DND-41 (cell line): ENCODE measurements around the gene CYB5R4.

Source experiments
- ATAC-seq: fragments of 200-7000 bp; cut with Tn5 transposase; 3 replicates; pipeline ENCODE4 v1.9.1; 2021; ENCODE audit warnings: low read depth; ENCODE audit not compliant: insufficient read depth
- DNase-seq: peaks from one replicate; pipeline ENCODE4 v3.0.0-alpha.2; 2020
- H2AFZ ChIP-seq: 2 replicates; pipeline ENCODE4 v1.6.0; 2012; ENCODE audit warnings: low read depth, low read length
- H3K27ac ChIP-seq: 2 replicates; pipeline ENCODE4 v1.5.1; 2012; ENCODE audit warnings: low read length, inconsistent platforms
- H3K27me3 ChIP-seq: fragments of 200-600 bp; sonication (generic); 2 replicates; pipeline ENCODE4 v1.6.0; 2012; ENCODE audit warnings: low read length, mild to moderate bottlenecking, inconsistent platforms; ENCODE audit not compliant: insufficient read depth, poor library complexity
- H3K36me3 ChIP-seq: 2 replicates; pipeline ENCODE4 v1.5.1; 2012; ENCODE audit warnings: low read length, inconsistent platforms; ENCODE audit not compliant: insufficient read depth
- H3K4me1 ChIP-seq: 2 replicates; pipeline ENCODE4 v1.5.1; 2012; ENCODE audit warnings: mild to moderate bottlenecking, low read length; ENCODE audit not compliant: insufficient read depth
- H3K4me2 ChIP-seq: 2 replicates; pipeline ENCODE4 v1.6.0; 2012; ENCODE audit warnings: mild to moderate bottlenecking, moderate library complexity, low read length, inconsistent platforms; ENCODE audit not compliant: insufficient read depth
- H3K4me3 ChIP-seq, 2 experiments: fragments of 200-600 bp in 1 of 2; shearing (Covaris generic) in 1 of 2; 2 replicates each; pipeline ENCODE4 v1.5.1; 2012 to 2016; ENCODE audit warnings: inconsistent platforms in 2 of 2, low read length in 2 of 2, mild to moderate bottlenecking in 2 of 2, low read depth in 1 of 2, moderate library complexity in 1 of 2
- H3K79me2 ChIP-seq: 2 replicates; pipeline ENCODE4 v1.6.0; 2012; ENCODE audit warnings: low read length, inconsistent platforms; ENCODE audit not compliant: insufficient read depth
- H3K9ac ChIP-seq: 2 replicates; pipeline ENCODE4 v1.6.0; 2012; ENCODE audit warnings: low read depth, mild to moderate bottlenecking, inconsistent platforms, low read length, moderate library complexity
- H3K9me3 ChIP-seq: 2 replicates; pipeline ENCODE4 v1.5.1; 2012; ENCODE audit warnings: low read length, moderate library complexity, mild to moderate bottlenecking, inconsistent platforms; ENCODE audit not compliant: insufficient read depth, severe bottlenecking
- H4K20me1 ChIP-seq: 2 replicates; pipeline ENCODE4 v1.6.0; 2012; ENCODE audit warnings: low read length; ENCODE audit not compliant: insufficient read depth
- CTCF ChIP-seq: IDR thresholded peaks from 2 replicates; pipeline ENCODE4 v1.5.1; 2012; ENCODE audit warnings: borderline replicate concordance, low read length, moderate library complexity, mild to moderate bottlenecking; ENCODE audit not compliant: poor library complexity, severe bottlenecking; ENCODE audit errors: extremely low read depth
- EZH2 ChIP-seq: IDR thresholded peaks from 3 replicates; pipeline ENCODE4 v1.6.1; 2012; ENCODE audit warnings: borderline replicate concordance, low read depth, mild to moderate bottlenecking, moderate library complexity, low read length, inconsistent platforms; ENCODE audit not compliant: severe bottlenecking

Gene CYB5R4

GRCh38 chr6:83853178-83854000 is 6.1 kb upstream of the CYB5R4 start, which contains the start of gene RIPPLY2:
Gene RIPPLY2, plus strand, starts transcription at chr6:83853360. Its CDS starts 57 bp downstream, at chr6:83853417.
- ATAC-seq = no peak
- Histone ChIP-seq H3K4me1 (no peaks in the 10 kb centered on the region), H3K4me2 (no peak within 1 kb of the TSS), H3K79me2 (no peaks in the 10 kb centered on the region), H4K20me1 (no peaks in the 10 kb centered on the region), H3K9ac (no peak within 1 kb of the TSS), H3K4me3 (no peak within 1 kb of the TSS), H3K36me3 (no peaks in the 10 kb centered on the region), H3K27ac (no peak within 1 kb of the TSS), H3K27me3 (no peaks in the 10 kb centered on the region), H3K9me3 (no peaks in the 10 kb centered on the region), H2AFZ (no peak within 1 kb of the TSS)
- DNase-seq = no peak
- TF ChIP-seq EZH2 (no peak), CTCF (no peak)

GRCh38 chr6:83854001-83854501 is 5.4 kb upstream of the CYB5R4 start:
- no peaks in the 10 kb centered on the region for H3K27me3 ChIP-seq
- no peaks in the 10 kb centered on the region for H3K79me2 ChIP-seq
- H4K20me1 ChIP-seq = no peaks in the 10 kb centered on the region; the same call in 1 of the 2 replicates
- H3K9me3 ChIP-seq = no peaks in the 10 kb centered on the region
- H3K4me1 ChIP-seq = peaks cover 6% of the 10 kb centered on the region
- no peak for DNase-seq
- H3K27ac ChIP-seq = no peak overlapping the region
- TF ChIP-seq EZH2 = no peak
- no peak for TF ChIP-seq CTCF
- H3K9ac ChIP-seq = no peak overlapping the region
- no peak overlapping the region for H2AFZ ChIP-seq
- H3K4me2 ChIP-seq = no peak overlapping the region
- no peak overlapping the region for H3K4me3 ChIP-seq
- no peak for ATAC-seq
- H3K36me3 ChIP-seq = no peaks in the 10 kb centered on the region

- H3K79me2 ChIP-seq = peaks cover 2% of the 10 kb centered on the region
- DNase-seq (no peak), ATAC-seq (no peak)
- H3K36me3 ChIP-seq = no peaks in the 10 kb centered on the region
- H3K27ac ChIP-seq = no peak overlapping the region
- no peak overlapping the region for H3K4me2 ChIP-seq
- no peak overlapping the region for H3K9ac ChIP-seq
- no peaks in the 10 kb centered on the region for H3K27me3 ChIP-seq
- TF ChIP-seq CTCF (no peak), EZH2 (no peak)
- H2AFZ ChIP-seq = no peak overlapping the region
- peaks cover 8% of the 10 kb centered on the region for H3K4me1 ChIP-seq
- no peaks in the 10 kb centered on the region; the same call in 1 of the 2 replicates for H4K20me1 ChIP-seq
- H3K4me3 ChIP-seq = no peak overlapping the region
- H3K9me3 ChIP-seq = no peaks in the 10 kb centered on the region
Measured at GRCh38 chr6:83854766-83855165, 4.7 kb upstream of the CYB5R4 start.
